Right lobe of liver (tissue), 6 donors: ENCODE data around the gene MT1G. TPM values are rescaled to one million over a fixed set of nuclear protein-coding genes. Genes with fewer than 3 reads are reported as not detected.

Source experiments
- ATAC-seq, 4 donors: fragments of 200-7000 bp; cut with Tn5 transposase; one replicate each; pipeline ENCODE4 v1.9.1; 2020; ENCODE audit warnings: mild to moderate bottlenecking in 4 of 4, moderate library complexity in 4 of 4
- DNase-seq, 3 donors: peaks; one replicate each; pipeline ENCODE4 v3.0.0-alpha.2; 2020
- H3K27ac ChIP-seq, 3 donors: fragments of 200-600 bp; one replicate each; pipeline ENCODE4 v1.8.0; 2022
- H3K27me3 ChIP-seq, 2 donors: fragments of 200-600 bp; one replicate each; pipeline ENCODE4 v1.8.0; 2022
- H3K36me3 ChIP-seq, 4 donors: fragments of 200-600 bp; sonication (generic) in 1 of 4; one replicate each; pipeline versions ENCODE4 v1.5.1 to v1.8.0; 2017 to 2022; ENCODE audit warnings: control low read depth in 1 of 4
- H3K4me1 ChIP-seq, 4 donors: fragments of 200-600 bp; sonication (generic) in 1 of 4; one replicate each; pipeline versions ENCODE4 v1.5.1 to v1.8.0; 2017 to 2022; ENCODE audit warnings: control low read depth in 1 of 4
- H3K4me3 ChIP-seq, 3 donors: fragments of 200-600 bp; one replicate each; pipeline ENCODE4 v1.8.0; 2022
- H3K9me3 ChIP-seq, 4 donors: fragments of 200-600 bp; sonication (generic) in 1 of 4; one replicate each; pipeline versions ENCODE4 v1.5.1 to v1.8.0; 2017 to 2022; ENCODE audit warnings: control low read depth in 1 of 4
- CTCF ChIP-seq, 4 donors: fragments of 200-600 bp in 3 of 4; fragments of 450-650 bp in 1 of 4; IDR thresholded peaks; one replicate each; pipeline versions ENCODE4 v1.5.1 to v1.8.0; 2016 to 2022; ENCODE audit warnings: antibody characterized with exemption in 4 of 4, mild to moderate bottlenecking in 2 of 4
- POLR2A ChIP-seq: fragments of 450-650 bp; IDR thresholded peaks from one replicate; pipeline ENCODE4 v1.6.1; 2017; ENCODE audit warnings: antibody characterized with exemption, mild to moderate bottlenecking
- WGBS: methylation state at CpG from one replicate; pipeline ENCODE4 v1.1.6; 2018; ENCODE audit warnings: low coverage, low lambda C conversion rate; ENCODE audit not compliant: insufficient coverage; ENCODE audit errors: missing lambda C conversion rate; 5-methylcytosine and 5-hydroxymethylcytosine counted together
- intact Hi-C, 2 donors: fragments of 100-400 bp; cut with DNase I; formaldehyde crosslinking; loops; one replicate each; pipeline versions ENCODE4 v1.11.2 to v1.14.1; 2022
- total RNA-seq, 6 experiments: library from RNA; depleted of rRNA in 2 of 6; stranded (reverse); fragments of >200 nt in 2 of 6; fragmentation: NEBNext Ultra II Directional in 3 of 6; extraction: Animal tissue kit (Norgen Biotek cat#: 25700) in 3 of 6; gene quantifications; one replicate each; pipeline versions ENCODE4 v1.1.0 to v1.2.4, GENCODE V29; 2016 to 2023
- donor health status: DM: no; HTN: yes; CAD: no.
- donor health status: DM: no; HTN: no; CAD: no.
- donor health status: DM: no; HTN: no; CAD: no.
- donor health status: DM: no; HTN: yes; CAD: no.
- donor health status: DM: no; HTN: yes; CAD: no.

MT1G gene
- total RNA-seq, 6 experiments from 2014 or later: 490 to 8,056 (median 1,365) TPM

- 59% methylated on average over 9 of the region's 13 CpGs for WGBS
- no peak for TF ChIP-seq POLR2A
- no peak for TF ChIP-seq CTCF (IDR thresholded peaks at IDR 0.05)
- Histone ChIP-seq H3K4me1 (no peaks in the 10 kb centered on the region), H3K9me3 (no peaks in the 10 kb centered on the region), H3K27ac (no peak overlapping the region), H3K27me3 (no peaks in the 10 kb centered on the region), H3K36me3 (no peaks in the 10 kb centered on the region), H3K4me3 (no peak overlapping the region)
- ATAC-seq: no peak
- DNase-seq: no peak
- intact Hi-C loops: no loop called here
Measured at GRCh38 chr16:56708525-56709442, 40.9 kb upstream of the MT1G start.

- H3K27me3 ChIP-seq: no peaks in the 10 kb centered on the region
- no peak overlapping the region for H3K27ac ChIP-seq
- intact Hi-C loops: no loop called here
- H3K4me3 ChIP-seq: no peak overlapping the region
- WGBS: 69% methylated on average over 4 of the region's 5 CpGs
- H3K4me1 ChIP-seq: no peaks in the 10 kb centered on the region
- TF ChIP-seq CTCF (IDR thresholded peaks at IDR 0.05) (no peak), POLR2A (no peak)
- no peaks in the 10 kb centered on the region for H3K36me3 ChIP-seq
- H3K9me3 ChIP-seq: no peaks in the 10 kb centered on the region
- DNase-seq (no peak), ATAC-seq (no peak)
Measured at GRCh38 chr16:56702836-56703235, 35.0 kb upstream of the MT1G start.

GRCh38 chr16:56701534-56701933, 33.7 kb upstream of the MT1G start:
- H3K4me1 ChIP-seq: no peaks in the 10 kb centered on the region
- WGBS: 70% methylated on average over 4 of the region's 7 CpGs
- intact Hi-C loops: no loop called here
- TF ChIP-seq POLR2A: no peak
- no peak for TF ChIP-seq CTCF (IDR thresholded peaks at IDR 0.05)
- no peaks in the 10 kb centered on the region for H3K9me3 ChIP-seq
- no peak for ATAC-seq
- DNase-seq: no peak
- no peak overlapping the region for H3K4me3 ChIP-seq
- H3K27ac ChIP-seq: no peak overlapping the region
- H3K27me3 ChIP-seq: no peaks in the 10 kb centered on the region
- H3K36me3 ChIP-seq: no peaks in the 10 kb centered on the region

- H3K27me3 ChIP-seq: no peaks in the 10 kb centered on the region
- 100% methylated on average over 1 of the region's 1 CpG for WGBS
- H3K4me1 ChIP-seq: no peaks in the 10 kb centered on the region
- no peak for ATAC-seq
- DNase-seq: no peak
- intact Hi-C loops: no loop called here
- TF ChIP-seq POLR2A: no peak
- no peak overlapping the region for H3K27ac ChIP-seq
- H3K9me3 ChIP-seq: no peaks in the 10 kb centered on the region
- no peaks in the 10 kb centered on the region for H3K36me3 ChIP-seq
- H3K4me3 ChIP-seq: no peak overlapping the region
Measured at GRCh38 chr16:56700631-56701030, 32.8 kb upstream of the MT1G start.

DNA sequence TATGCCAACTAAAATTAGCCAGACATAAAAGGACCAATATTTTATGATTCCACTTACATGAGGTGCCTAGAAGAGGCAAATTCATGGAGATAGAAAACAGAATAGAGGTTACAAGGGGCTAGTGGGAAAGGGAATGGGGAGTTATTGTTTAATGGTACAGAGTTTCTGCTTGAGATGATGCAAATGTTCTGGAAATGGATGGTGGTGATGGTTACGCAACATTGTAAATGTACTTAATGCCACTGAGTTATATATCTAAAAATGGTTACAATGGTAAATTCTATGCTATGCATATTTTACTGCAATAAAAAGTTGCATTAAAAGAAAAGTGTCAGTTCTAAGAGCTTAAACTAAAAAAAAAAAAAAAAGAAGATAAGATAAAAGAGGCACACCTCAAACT, 32.3 kb upstream of the MT1G start:
- Histone ChIP-seq H3K27ac (no peak overlapping the region), H3K4me3 (no peak overlapping the region), H3K27me3 (no peaks in the 10 kb centered on the region), H3K4me1 (no peaks in the 10 kb centered on the region), H3K36me3 (no peaks in the 10 kb centered on the region), H3K9me3 (no peaks in the 10 kb centered on the region)
- TF ChIP-seq POLR2A: no peak
- TF ChIP-seq CTCF (IDR thresholded peaks at IDR 0.05): no peak
- ATAC-seq: no peak
- intact Hi-C loops: no loop called here
- no peak for DNase-seq
- 56% methylated on average over 1 of the region's 1 CpG for WGBS
